WTC11 (cell line): ENCODE results near the gene TMCC1. TPM values are rescaled to one million over a fixed set of nuclear protein-coding genes. Genes with fewer than 3 reads are reported as not detected.
"Not testable (repeated sequence)": the region's sequence is repeated elsewhere in the genome, so short reads cannot be mapped to it uniquely, and the experiment has no call there.

Experiments
- ATAC-seq: fragments of 200-7000 bp; cut with Tn5 transposase; 2 replicates; pipeline ENCODE4 v1.10.0; 2021; ENCODE audit warnings: mild to moderate bottlenecking, moderate library complexity
- CTCF ChIA-PET: fragments of 300-600 bp; sonication (Branson Sonifier 250); formaldehyde crosslinking; loops from one replicate; lab custom pipeline; 2021; ENCODE audit warnings: antibody characterized with exemption; lab: Charles Lee
- POLR2A ChIA-PET: fragments of 350-600 bp; sonication (Branson Sonifier 250); formaldehyde crosslinking; loops from one replicate; lab custom pipeline; 2021; ENCODE audit warnings: antibody characterized with exemption; lab: Charles Lee
- DNase-seq: peaks from one replicate; pipeline ENCODE4 v3.0.0; 2021; ENCODE audit warnings: low spot score
- H3K27ac Mint-ChIP-seq: 2 replicates; pipeline ENCODE4 v1.8.0; 2021; ENCODE audit warnings: mixed read lengths
- H3K27me3 Mint-ChIP-seq: 2 replicates; pipeline ENCODE4 v1.8.0; 2021; ENCODE audit warnings: low read depth, mild to moderate bottlenecking, moderate library complexity, mixed read lengths
- H3K36me3 Mint-ChIP-seq: 2 replicates; pipeline ENCODE4 v1.8.0; 2021; ENCODE audit warnings: mixed read lengths
- H3K4me1 Mint-ChIP-seq: 2 replicates; pipeline ENCODE4 v1.8.0; 2022; ENCODE audit warnings: mixed read lengths
- H3K4me3 Mint-ChIP-seq: 2 replicates; pipeline ENCODE4 v1.8.0; 2021; ENCODE audit warnings: mild to moderate bottlenecking, moderate library complexity, mixed read lengths
- H3K9me3 Mint-ChIP-seq: 2 replicates; pipeline ENCODE4 v1.8.0; 2021; ENCODE audit warnings: mixed read lengths
- CREB1 ChIP-seq: sonication (generic); formaldehyde crosslinking; IDR thresholded peaks from 2 replicates; pipeline ENCODE4 v1.8.0; 2023; ENCODE audit warnings: mild to moderate bottlenecking, missing genetic modification reagents
- FOXJ3 ChIP-seq: sonication (generic); formaldehyde crosslinking; IDR thresholded peaks from 2 replicates; pipeline ENCODE4 v1.9.0; 2021; ENCODE audit warnings: missing genetic modification reagents, mild to moderate bottlenecking, borderline replicate concordance
- FOXK1 ChIP-seq: sonication (generic); formaldehyde crosslinking; IDR thresholded peaks from 2 replicates; pipeline ENCODE4 v1.8.0; 2022; ENCODE audit warnings: mild to moderate bottlenecking, moderate library complexity, missing genetic modification reagents
- KAT7 ChIP-seq: sonication (generic); formaldehyde crosslinking; IDR thresholded peaks from 2 replicates; pipeline ENCODE4 v1.8.1; 2023; ENCODE audit warnings: missing genetic modification reagents, mild to moderate bottlenecking, borderline replicate concordance
- MXD4 ChIP-seq: fragments of 250-450 bp; sonication (Bioruptor Pico); IDR thresholded peaks from 2 replicates; pipeline ENCODE4 v1.8.0; 2021; ENCODE audit warnings: mild to moderate bottlenecking, moderate library complexity, borderline replicate concordance
- NFYB ChIP-seq: sonication (generic); formaldehyde crosslinking; conservative IDR thresholded peaks from 2 replicates; pipeline ENCODE4 v1.8.0; 2022; ENCODE audit warnings: low read depth, missing genetic modification reagents
- OVOL2 ChIP-seq: fragments of 250-450 bp; sonication (Bioruptor Pico); IDR thresholded peaks from 2 replicates; pipeline ENCODE4 v1.9.0; 2021; ENCODE audit warnings: mild to moderate bottlenecking, borderline replicate concordance
- PRRX2 ChIP-seq: fragments of 250-450 bp; sonication (Bioruptor Pico); IDR thresholded peaks from 2 replicates; pipeline ENCODE4 v1.8.0; 2021; ENCODE audit warnings: mild to moderate bottlenecking
- SP1 ChIP-seq: sonication (generic); formaldehyde crosslinking; conservative IDR thresholded peaks from 2 replicates; pipeline ENCODE4 v1.8.1; 2022; ENCODE audit warnings: missing genetic modification reagents
- ZBTB21 ChIP-seq: sonication (generic); formaldehyde crosslinking; IDR thresholded peaks from 2 replicates; pipeline ENCODE4 v1.8.1; 2023; ENCODE audit warnings: mild to moderate bottlenecking, missing genetic modification reagents, borderline replicate concordance
- ZNF121 ChIP-seq: sonication (generic); formaldehyde crosslinking; IDR thresholded peaks from 2 replicates; pipeline ENCODE4 v1.8.0; 2023; ENCODE audit warnings: missing genetic modification reagents
- ZNF232 ChIP-seq: sonication (generic); formaldehyde crosslinking; IDR thresholded peaks from 2 replicates; pipeline ENCODE4 v1.8.0; 2022; ENCODE audit warnings: mild to moderate bottlenecking, missing genetic modification reagents
- total RNA-seq: library from RNA; stranded (reverse); gene quantifications from 3 replicates; pipeline ENCODE4 v1.2.3, GENCODE V29; 2021
- TF ChIP-seq, protein P1 (sequence below): sonication (generic); formaldehyde crosslinking; IDR thresholded peaks from 2 replicates; pipeline ENCODE4 v1.8.1; 2022; ENCODE audit warnings: low read depth, mild to moderate bottlenecking, moderate library complexity, missing genetic modification reagents, borderline replicate concordance
- TF ChIP-seq, protein P2 (sequence below): sonication (generic); formaldehyde crosslinking; IDR thresholded peaks from 2 replicates; pipeline ENCODE4 v1.8.0; 2022; ENCODE audit warnings: mild to moderate bottlenecking, missing genetic modification reagents
- TF ChIP-seq, protein P3 (sequence below): sonication (generic); formaldehyde crosslinking; IDR thresholded peaks from 2 replicates; pipeline ENCODE4 v1.8.1; 2023; ENCODE audit warnings: mild to moderate bottlenecking, missing genetic modification reagents
- TF ChIP-seq, protein P4 (sequence below): fragments of 250-450 bp; sonication (Bioruptor Pico); IDR thresholded peaks from 2 replicates; pipeline ENCODE4 v1.8.0; 2021; ENCODE audit warnings: mild to moderate bottlenecking
- TF ChIP-seq, protein P5 (sequence below): sonication (generic); formaldehyde crosslinking; IDR thresholded peaks from 2 replicates; pipeline ENCODE4 v1.8.1; 2023; ENCODE audit warnings: mild to moderate bottlenecking, moderate library complexity, missing genetic modification reagents
- TF ChIP-seq, protein P6 (sequence below): sonication (generic); formaldehyde crosslinking; IDR thresholded peaks from 2 replicates; pipeline ENCODE4 v1.8.1; 2023; ENCODE audit warnings: mild to moderate bottlenecking, missing genetic modification reagents, moderate library complexity

The TMCC1 gene
- total RNA-seq, 1 experiment from 2014 or later: 29.3 TPM

DNA sequence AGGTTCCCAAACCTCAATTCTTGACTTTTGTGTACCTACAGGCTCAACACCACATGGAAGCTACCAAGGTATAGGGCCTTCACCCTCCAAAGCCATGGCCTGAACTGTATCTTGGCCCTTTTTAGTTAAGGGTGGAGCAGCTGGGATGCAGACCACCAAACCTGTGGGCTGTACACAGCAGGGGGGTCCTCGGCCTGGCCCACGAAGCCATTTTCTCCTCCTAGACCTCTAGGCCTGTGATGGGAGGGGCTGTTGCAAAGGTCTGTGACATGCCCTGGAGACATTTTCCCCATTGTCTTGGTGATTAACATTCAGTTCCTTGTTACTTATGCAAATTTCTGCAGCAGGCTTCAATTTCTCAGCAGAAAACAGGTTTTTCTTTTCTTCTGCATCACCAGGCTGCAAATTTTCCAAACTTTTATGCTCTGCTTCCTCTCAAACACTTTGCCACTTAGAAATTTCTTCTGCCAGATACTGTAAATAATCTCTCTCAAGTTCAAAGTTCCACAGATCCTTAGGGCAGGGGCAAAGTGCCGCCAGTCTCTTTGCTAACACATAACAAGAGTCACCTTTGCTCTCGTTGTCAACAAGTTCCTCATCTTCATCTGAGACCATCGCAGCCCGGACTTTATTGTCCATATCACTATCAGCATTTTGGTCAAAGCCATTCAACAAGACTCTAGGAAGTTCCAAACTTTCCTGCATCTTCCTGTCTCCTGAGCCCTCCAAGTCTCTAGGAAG is 196.1 kb downstream of the TMCC1 start:
- Mint-ChIP-seq H3K36me3 (peaks cover 39% of the 10 kb centered on the region), H3K4me3 (no peak overlapping the region), H3K27ac (no peak overlapping the region), H3K9me3 (peaks cover 42% of the 10 kb centered on the region), H3K4me1 (peaks cover 38% of the 10 kb centered on the region), H3K27me3 (no peaks in the 10 kb centered on the region; the same call in 1 of the 2 replicates)
- POLR2A ChIA-PET: no interaction called here
- DNase-seq (no peak), ATAC-seq (no peak)
- TF ChIP-seq ZNF232 (CRISPR knock-in tag) (no peak), KAT7 (CRISPR knock-in tag) (no peak), FOXK1 (CRISPR knock-in tag) (no peak), PRRX2 (CRISPR knock-in tag) (no peak), SP1 (CRISPR knock-in tag) (no peak), CREB1 (CRISPR knock-in tag) (no peak), OVOL2 (no peak), ZBTB21 (CRISPR knock-in tag) (no peak), MXD4 (no peak), FOXJ3 (CRISPR knock-in tag) (no peak), NFYB (no peak), ZNF121 (CRISPR knock-in tag) (no peak)
- TF ChIP-seq, protein P1, sequence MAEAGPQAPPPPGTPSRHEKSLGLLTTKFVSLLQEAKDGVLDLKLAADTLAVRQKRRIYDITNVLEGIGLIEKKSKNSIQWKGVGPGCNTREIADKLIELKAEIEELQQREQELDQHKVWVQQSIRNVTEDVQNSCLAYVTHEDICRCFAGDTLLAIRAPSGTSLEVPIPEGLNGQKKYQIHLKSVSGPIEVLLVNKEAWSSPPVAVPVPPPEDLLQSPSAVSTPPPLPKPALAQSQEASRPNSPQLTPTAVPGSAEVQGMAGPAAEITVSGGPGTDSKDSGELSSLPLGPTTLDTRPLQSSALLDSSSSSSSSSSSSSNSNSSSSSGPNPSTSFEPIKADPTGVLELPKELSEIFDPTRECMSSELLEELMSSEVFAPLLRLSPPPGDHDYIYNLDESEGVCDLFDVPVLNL (CRISPR knock-in tag): no peak
- TF ChIP-seq, protein P2, sequence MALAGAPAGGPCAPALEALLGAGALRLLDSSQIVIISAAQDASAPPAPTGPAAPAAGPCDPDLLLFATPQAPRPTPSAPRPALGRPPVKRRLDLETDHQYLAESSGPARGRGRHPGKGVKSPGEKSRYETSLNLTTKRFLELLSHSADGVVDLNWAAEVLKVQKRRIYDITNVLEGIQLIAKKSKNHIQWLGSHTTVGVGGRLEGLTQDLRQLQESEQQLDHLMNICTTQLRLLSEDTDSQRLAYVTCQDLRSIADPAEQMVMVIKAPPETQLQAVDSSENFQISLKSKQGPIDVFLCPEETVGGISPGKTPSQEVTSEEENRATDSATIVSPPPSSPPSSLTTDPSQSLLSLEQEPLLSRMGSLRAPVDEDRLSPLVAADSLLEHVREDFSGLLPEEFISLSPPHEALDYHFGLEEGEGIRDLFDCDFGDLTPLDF: no peak
- TF ChIP-seq, protein P3, sequence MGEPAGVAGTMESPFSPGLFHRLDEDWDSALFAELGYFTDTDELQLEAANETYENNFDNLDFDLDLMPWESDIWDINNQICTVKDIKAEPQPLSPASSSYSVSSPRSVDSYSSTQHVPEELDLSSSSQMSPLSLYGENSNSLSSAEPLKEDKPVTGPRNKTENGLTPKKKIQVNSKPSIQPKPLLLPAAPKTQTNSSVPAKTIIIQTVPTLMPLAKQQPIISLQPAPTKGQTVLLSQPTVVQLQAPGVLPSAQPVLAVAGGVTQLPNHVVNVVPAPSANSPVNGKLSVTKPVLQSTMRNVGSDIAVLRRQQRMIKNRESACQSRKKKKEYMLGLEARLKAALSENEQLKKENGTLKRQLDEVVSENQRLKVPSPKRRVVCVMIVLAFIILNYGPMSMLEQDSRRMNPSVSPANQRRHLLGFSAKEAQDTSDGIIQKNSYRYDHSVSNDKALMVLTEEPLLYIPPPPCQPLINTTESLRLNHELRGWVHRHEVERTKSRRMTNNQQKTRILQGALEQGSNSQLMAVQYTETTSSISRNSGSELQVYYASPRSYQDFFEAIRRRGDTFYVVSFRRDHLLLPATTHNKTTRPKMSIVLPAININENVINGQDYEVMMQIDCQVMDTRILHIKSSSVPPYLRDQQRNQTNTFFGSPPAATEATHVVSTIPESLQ (CRISPR knock-in tag): no peak
- TF ChIP-seq, protein P4, sequence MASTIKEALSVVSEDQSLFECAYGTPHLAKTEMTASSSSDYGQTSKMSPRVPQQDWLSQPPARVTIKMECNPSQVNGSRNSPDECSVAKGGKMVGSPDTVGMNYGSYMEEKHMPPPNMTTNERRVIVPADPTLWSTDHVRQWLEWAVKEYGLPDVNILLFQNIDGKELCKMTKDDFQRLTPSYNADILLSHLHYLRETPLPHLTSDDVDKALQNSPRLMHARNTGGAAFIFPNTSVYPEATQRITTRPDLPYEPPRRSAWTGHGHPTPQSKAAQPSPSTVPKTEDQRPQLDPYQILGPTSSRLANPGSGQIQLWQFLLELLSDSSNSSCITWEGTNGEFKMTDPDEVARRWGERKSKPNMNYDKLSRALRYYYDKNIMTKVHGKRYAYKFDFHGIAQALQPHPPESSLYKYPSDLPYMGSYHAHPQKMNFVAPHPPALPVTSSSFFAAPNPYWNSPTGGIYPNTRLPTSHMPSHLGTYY: no peak
- TF ChIP-seq, protein P5, sequence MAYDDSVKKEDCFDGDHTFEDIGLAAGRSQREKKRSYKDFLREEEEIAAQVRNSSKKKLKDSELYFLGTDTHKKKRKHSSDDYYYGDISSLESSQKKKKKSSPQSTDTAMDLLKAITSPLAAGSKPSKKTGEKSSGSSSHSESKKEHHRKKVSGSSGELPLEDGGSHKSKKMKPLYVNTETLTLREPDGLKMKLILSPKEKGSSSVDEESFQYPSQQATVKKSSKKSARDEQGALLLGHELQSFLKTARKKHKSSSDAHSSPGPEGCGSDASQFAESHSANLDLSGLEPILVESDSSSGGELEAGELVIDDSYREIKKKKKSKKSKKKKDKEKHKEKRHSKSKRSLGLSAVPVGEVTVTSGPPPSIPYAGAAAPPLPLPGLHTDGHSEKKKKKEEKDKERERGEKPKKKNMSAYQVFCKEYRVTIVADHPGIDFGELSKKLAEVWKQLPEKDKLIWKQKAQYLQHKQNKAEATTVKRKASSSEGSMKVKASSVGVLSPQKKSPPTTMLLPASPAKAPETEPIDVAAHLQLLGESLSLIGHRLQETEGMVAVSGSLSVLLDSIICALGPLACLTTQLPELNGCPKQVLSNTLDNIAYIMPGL (CRISPR knock-in tag): no peak
- TF ChIP-seq, protein P6, sequence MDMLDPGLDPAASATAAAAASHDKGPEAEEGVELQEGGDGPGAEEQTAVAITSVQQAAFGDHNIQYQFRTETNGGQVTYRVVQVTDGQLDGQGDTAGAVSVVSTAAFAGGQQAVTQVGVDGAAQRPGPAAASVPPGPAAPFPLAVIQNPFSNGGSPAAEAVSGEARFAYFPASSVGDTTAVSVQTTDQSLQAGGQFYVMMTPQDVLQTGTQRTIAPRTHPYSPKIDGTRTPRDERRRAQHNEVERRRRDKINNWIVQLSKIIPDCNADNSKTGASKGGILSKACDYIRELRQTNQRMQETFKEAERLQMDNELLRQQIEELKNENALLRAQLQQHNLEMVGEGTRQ (CRISPR knock-in tag): no peak
- CTCF ChIA-PET: no interaction called here

DNA sequence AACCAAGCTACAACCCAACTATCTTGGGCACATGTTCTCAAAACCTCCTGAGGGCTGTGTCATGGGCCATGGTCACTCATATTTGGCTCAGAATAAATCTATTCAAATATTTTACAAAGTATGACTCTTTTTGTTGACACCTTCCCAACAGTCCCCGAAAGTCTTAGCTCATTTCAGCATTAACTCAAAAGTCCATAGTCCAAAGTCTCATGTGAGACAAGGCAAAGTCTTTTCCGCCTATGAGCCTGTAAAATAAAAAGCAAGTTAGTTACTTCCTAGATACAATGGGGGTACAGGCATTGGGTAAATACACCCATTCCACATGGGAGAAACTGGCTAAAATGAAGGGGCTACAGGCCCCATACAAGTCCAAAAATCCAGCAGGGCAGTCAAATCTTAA is 197.1 kb downstream of the TMCC1 start:
- ATAC-seq, DNase-seq, H3K4me3 Mint-ChIP-seq, POLR2A ChIA-PET, H3K27me3 Mint-ChIP-seq, H3K27ac Mint-ChIP-seq, CTCF ChIA-PET: not testable (repeated sequence)
- Mint-ChIP-seq H3K36me3 (peaks cover 39% of the 10 kb centered on the region), H3K9me3 (peaks cover 42% of the 10 kb centered on the region), H3K4me1 (peaks cover 36% of the 10 kb centered on the region)
